Measurements from ENCODE around the gene PCYOX1L. TPM values are rescaled to one million over a fixed set of nuclear protein-coding genes. Genes with fewer than 3 reads are reported as not detected.
A peak's percentile ranks its signal among the peaks of the same experiment; 100 is the strongest.

Gene PCYOX1L
- total and polyA plus RNA-seq, 2 experiments from 2014 or later, result 6.7 to 14.7 TPM

GRCh38 chr5:149407323-149408251 lies 49.7 kb downstream of the PCYOX1L start:
- no peak overlapping the region; the same call in 1 of the 2 replicates for H2AFZ ChIP-seq
- no peaks in the 10 kb centered on the region for H3F3A ChIP-seq (replicated peaks; ENCODE audit: low read depth)
- H3K27ac Mint-ChIP-seq, result peak overlapping the region; percentile 50
- no peaks in the 10 kb centered on the region for H3K36me3 ChIP-seq (ENCODE audit: insufficient read depth)
- H3K9me2 ChIP-seq (ENCODE audit: insufficient read depth), result no peaks in the 10 kb centered on the region
- H3K4me1 ChIP-seq (ENCODE audit: insufficient read depth), result peaks cover 6% of the 10 kb centered on the region; the same call in 1 of the 2 replicates
- H3K27me3 Mint-ChIP-seq (ENCODE audit: insufficient read depth, low read depth, poor library complexity), result peaks cover 8% of the 10 kb centered on the region
- H3K4me2 ChIP-seq, result no peak overlapping the region
- no peak overlapping the region for H3K27ac ChIP-seq (ENCODE audit: low read depth)
- no peaks in the 10 kb centered on the region for H3K79me2 ChIP-seq (replicated peaks; ENCODE audit: insufficient read depth)
- DNase-seq (ENCODE audit: low spot score) (no peak), ATAC-seq (no peak)
- no peaks in the 10 kb centered on the region; the same call in 2 of the 3 replicates for H3K9me3 Mint-ChIP-seq
- peaks cover 45% of the 10 kb centered on the region for H3K4me1 Mint-ChIP-seq
- no peak overlapping the region; the same call in 2 of the 3 replicates for H3K4me3 Mint-ChIP-seq
- TF ChIP-seq EZH2phosphoT487 (IDR thresholded peaks at IDR 0.05; ENCODE audit: unreplicated experiment) (no peak), ZNF331 (CRISPR knock-in tag; IDR thresholded peaks at IDR 0.05; ENCODE audit: low read depth) (no peak), CREB1 (CRISPR knock-in tag; IDR thresholded peaks at IDR 0.05; ENCODE audit: low read depth) (no peak), REST (IDR thresholded peaks at IDR 0.05; ENCODE audit: unreplicated experiment) (no peak), ETS1 (IDR thresholded peaks at IDR 0.05) (no peak)
- H3K27me3 ChIP-seq (ENCODE audit: insufficient read depth), result no peaks in the 10 kb centered on the region
- H3K36me3 Mint-ChIP-seq (ENCODE audit: low read depth), result no peaks in the 10 kb centered on the region
- H4K20me1 ChIP-seq (replicated peaks; ENCODE audit: insufficient read depth), result no peaks in the 10 kb centered on the region
- no peak overlapping the region for H3K4me3 ChIP-seq

GRCh38 chr5:149408252-149409099 lies 50.6 kb downstream of the PCYOX1L start:
- H4K20me1 ChIP-seq (replicated peaks; ENCODE audit: insufficient read depth), result no peaks in the 10 kb centered on the region
- H3K36me3 ChIP-seq (ENCODE audit: insufficient read depth), result no peaks in the 10 kb centered on the region
- no peak overlapping the region for H2AFZ ChIP-seq
- H3K27ac ChIP-seq (ENCODE audit: low read depth), result no peak overlapping the region
- no peaks in the 10 kb centered on the region for H3K36me3 Mint-ChIP-seq (ENCODE audit: low read depth)
- no peak overlapping the region for H3K4me3 ChIP-seq
- no peaks in the 10 kb centered on the region; the same call in 2 of the 3 replicates for H3K9me3 Mint-ChIP-seq
- no peak overlapping the region for H3K27ac Mint-ChIP-seq
- no peaks in the 10 kb centered on the region for H3F3A ChIP-seq (replicated peaks; ENCODE audit: low read depth)
- H3K79me2 ChIP-seq (replicated peaks; ENCODE audit: insufficient read depth), result no peaks in the 10 kb centered on the region
- ATAC-seq (no peak), DNase-seq (ENCODE audit: low spot score) (no peak)
- H3K4me1 ChIP-seq (ENCODE audit: insufficient read depth), result peaks cover 6% of the 10 kb centered on the region; the same call in 1 of the 2 replicates
- H3K27me3 Mint-ChIP-seq (ENCODE audit: insufficient read depth, low read depth, poor library complexity), result peaks cover 8% of the 10 kb centered on the region
- H3K4me3 Mint-ChIP-seq, result no peak overlapping the region
- no peak overlapping the region for H3K4me2 ChIP-seq
- peaks cover 45% of the 10 kb centered on the region for H3K4me1 Mint-ChIP-seq
- H3K27me3 ChIP-seq (ENCODE audit: insufficient read depth), result no peaks in the 10 kb centered on the region
- H3K9me2 ChIP-seq (ENCODE audit: insufficient read depth), result no peaks in the 10 kb centered on the region
- TF ChIP-seq EZH2phosphoT487 (IDR thresholded peaks at IDR 0.05; ENCODE audit: unreplicated experiment) (no peak), CTCF (conservative IDR thresholded peaks at IDR 0.05; ENCODE audit: low read depth in 2 of 2) (no peak), JUNB (IDR thresholded peaks at IDR 0.05; ENCODE audit: unreplicated experiment) (no peak), CREB1 (CRISPR knock-in tag; IDR thresholded peaks at IDR 0.05; ENCODE audit: low read depth) (no peak), EZH2 (IDR thresholded peaks at IDR 0.05; ENCODE audit: low read depth, unreplicated experiment) (no peak), STAT1 (IDR thresholded peaks at IDR 0.05; ENCODE audit: unreplicated experiment) (no peak), POLR2AphosphoS5 (IDR thresholded peaks at IDR 0.05; ENCODE audit: low read depth) (no peak), ZNF331 (CRISPR knock-in tag; IDR thresholded peaks at IDR 0.05; ENCODE audit: low read depth) (no peak), ETS1 (IDR thresholded peaks at IDR 0.05) (no peak)

Data from GM23338 (cell line).